Stimulated activated CD4-positive, alpha-beta T cell treated with anti-CD3 and anti-CD28 coated beads, Interleukin-2, amount 100 ng/mL, for 48 hours (primary cell): Measurements from ENCODE around the gene FSIP1.

ENCODE experiments used
- DNase-seq, 2 donors: peaks; one replicate each; pipeline ENCODE4 v3.0.0-alpha.2; 2020

The FSIP1 gene

DNA sequence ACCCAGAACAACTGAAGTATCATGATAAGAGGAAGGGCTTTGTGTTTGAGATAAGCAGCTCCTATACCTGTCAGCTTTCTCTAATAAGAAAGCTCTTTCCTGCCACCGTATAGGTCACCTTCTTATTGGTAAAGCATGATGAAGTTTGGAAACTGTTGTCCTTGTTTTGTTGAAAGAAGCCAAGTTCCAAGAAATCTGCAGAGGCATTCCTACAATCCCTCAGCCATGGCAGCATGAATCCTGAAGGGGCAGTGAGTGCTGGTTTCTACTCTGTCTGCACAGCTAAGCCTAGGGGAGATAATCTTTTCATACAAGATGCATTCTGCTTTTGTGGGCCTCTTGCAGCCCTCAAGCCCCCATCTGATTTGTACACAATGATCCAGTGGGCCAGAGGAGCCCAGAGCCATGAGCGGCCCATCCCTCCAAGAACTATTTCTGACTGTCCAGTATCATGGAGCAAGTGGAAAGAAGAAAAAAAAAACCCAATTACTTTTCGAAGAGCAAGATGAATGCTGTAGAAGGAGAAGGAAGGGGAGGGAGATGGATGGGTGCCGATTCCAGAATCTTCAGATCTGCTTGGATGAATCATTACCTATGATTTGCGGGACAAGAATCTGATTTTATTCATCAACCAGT lies 203.7 kb downstream of the FSIP1 start:
- no peak for DNase-seq

DNA sequence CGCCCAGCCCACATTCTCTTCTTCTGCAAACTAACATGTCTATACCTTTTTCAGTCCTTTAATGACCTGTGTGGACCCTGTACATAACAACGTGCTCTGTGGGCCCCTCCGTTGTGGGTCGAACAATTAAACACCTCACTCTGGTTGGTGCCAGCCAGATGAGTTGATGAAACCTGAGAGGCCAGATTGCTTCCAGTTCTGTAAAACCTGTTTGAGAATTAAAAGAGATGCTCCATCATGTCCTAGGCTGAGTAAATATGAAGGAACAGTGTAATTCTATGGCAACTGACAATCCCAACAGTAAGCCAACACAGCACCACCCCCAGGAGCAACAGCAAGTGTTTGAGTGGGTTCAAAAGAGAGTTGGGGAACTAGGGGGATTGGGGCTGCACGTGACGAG lies 207.5 kb downstream of the FSIP1 start:
- DNase-seq, result no peak

DNA sequence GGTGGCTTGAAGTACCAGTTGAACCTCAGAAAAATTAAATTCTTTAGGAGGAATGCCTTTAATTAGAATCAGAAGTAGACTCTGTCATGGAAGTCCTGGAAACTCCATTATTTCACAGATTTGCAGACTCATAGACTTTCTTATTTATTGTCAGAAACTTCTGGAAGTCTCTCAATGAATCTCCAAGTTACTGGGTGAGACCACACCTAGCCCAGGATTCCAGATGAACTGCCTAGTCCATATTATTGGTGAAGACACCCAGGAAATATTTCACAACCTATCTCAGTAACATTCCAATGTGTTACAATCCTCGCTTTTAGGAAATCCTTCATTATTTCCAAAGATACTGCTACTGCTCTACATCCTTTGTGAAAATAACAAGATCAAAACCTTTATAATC lies 208.2 kb downstream of the FSIP1 start:
- DNase-seq, result no peak

DNA sequence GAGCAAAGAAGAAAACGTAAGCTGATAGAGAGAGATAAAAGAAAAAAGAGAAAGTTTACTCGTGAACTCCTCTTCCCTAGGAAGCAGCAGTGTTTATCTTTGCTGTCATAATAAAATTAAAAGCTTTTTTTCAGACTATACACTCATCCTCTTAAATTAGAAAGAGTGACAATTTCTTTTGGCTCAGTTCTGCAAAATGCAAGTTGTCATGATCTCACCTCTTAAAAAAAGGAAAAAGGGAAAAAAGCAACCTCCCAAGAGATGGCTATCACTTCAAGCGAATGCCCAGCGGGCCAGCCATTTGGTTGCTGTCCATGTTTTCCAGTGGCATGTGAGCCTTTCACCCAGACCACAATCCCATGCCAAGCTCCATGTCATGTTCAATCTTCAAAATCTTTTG lies 208.8 kb downstream of the FSIP1 start:
- no peak for DNase-seq

DNA sequence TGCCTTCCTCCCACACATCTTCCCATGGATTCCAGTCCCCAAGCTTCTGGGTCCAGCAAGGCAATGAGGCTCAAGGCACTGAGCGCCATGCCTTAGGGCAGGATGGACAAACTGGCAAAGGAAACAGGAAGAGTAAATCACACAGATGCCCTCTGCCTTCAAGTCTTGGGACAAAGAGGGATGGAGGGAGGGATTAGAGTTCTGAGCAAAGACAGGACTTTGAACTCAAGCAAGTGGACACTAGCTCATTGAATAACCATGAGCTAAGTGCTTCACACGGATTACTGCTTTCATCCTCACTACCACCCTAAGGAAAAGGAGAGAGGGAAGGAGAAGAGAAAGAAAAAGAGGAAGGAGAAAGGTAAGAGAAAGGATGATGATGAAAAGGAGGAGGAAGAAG lies 209.4 kb downstream of the FSIP1 start:
- no peak for DNase-seq

DNA sequence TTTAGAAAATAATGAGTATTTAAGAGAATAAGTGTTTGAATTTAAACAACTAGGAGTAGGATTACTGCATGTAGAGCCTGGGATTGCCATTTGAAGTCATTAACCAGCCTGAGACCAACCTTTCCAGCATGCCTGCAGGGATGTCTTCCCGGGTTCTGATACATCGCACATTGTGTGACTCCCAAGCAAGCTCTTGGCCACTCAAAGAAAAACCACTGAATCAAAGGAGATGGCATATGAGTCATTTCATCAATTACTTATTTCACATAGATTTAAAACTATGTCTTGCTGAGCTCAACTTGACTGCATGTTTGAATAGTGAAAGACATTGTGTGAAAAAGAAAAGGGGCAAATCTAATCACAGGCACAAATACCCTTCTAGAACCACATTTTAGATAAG lies 216.8 kb downstream of the FSIP1 start:
- no peak for DNase-seq

DNA sequence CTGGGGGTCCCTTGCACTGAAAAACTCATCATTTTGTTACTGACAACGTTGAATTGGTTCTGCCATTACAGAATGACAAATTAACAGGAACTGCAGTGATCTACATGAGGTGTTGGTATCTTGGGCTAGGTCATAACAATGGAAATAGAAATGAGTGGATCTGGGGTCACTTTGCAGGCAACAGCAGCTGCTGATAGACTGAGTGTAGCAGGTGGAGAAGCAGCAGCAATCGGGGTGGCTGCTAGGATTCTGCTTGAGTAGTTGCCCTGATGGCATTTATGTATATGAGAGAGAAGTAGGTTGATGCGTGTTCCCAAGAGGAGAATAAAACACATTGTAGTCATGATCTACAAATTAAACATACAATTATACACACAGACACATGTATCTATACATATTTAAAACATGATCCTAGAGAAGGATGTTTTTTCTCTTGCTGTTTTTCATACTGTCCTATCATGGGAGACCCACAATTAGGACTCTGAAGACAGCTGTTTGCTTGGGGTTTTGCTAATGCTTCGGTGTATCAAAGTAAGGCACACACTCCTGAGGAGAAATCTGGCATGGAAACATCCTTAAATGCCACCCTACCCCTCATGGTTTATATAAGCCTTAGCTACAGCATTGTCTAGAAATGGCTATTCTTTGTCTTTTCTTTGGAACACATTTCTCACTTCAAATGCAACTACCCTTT lies 217.5 kb downstream of the FSIP1 start:
- DNase-seq, result no peak

DNA sequence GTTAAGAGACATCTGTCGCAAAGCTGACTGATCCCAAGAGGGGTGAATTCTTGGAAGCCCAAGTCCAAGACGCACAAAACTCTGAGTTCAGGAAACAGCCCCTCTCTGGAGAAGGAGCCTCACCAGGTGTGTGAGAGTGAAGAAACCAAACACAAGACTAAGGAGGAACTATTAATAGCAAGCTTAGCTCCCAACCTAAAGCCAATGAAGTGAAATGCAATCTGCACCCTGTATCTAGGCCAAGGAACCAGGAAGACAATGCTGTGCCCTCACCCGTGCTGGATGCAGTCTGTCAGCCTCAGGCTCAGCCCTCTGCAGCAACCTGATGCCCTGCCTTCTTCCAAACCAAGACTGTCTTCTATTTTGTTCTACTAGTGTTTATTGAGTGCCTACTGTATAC lies 224.2 kb downstream of the FSIP1 start:
- DNase-seq, result no peak

DNA sequence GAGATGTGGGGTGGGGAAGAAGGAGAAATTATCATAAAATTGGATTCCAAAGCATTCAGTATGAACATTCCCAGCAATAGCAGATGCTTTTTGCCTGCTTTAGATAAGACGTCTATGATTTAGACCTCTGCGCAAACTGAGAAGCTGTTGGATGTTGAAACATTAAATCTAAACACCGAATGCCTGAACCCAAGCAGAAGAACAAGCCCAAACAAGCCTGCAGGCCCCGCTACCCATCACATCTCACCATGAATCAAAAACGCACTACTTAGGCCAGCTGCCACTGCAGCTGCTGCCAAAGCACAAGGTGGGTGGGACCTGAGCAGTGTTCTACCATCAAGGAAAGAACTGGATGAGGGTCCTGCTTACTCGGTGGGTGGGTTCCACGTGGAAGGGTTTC lies 226.2 kb downstream of the FSIP1 start:
- no peak for DNase-seq

DNA sequence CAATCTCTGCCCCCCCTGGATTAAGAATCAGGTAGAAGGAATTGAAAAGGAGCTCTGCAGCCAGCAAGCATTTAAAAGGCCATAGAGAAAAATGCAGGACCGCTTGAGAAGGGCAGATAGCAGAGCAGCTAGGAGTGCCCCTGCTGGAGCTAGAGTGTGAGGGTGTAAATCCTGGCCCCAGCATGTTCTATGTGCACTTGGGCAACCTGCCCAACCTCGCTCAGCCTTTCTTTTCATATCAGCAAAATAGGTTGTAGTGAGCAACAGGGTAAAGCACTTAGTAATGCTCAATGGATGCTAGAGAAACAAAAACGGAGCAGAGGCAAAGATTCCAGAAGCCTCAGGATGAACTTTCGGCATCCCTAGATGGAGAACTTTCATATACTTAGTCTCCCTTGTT lies 226.8 kb downstream of the FSIP1 start:
- no peak for DNase-seq

DNA sequence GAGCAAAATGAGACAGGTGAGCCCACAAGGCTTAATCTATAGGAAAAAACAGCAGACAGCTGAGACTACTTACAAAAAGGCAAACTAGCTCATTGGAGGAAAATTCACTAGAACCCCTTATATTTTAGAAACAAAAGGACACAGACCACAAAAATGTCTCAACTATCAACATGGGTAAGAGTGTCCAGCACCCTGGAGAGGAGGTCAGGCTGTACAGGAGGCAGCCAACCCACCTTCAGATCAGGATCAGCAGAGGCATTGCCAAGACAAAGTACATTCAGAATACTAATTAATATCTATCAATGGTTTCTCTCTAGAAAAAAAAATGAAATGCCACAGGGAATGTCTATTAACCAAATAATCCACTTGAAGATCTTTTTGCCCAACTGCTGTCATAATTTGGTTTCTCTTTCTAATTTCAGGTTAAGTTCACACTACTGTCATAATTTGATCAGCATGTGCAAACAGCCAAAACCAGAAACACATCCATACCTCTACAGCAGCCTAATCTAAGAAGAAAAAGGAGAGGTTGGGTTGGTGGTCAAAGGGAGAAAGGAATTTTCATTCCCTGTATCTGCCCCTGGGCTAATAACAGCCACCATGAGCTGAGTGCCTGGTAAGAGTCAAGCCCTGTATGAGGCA lies 227.8 kb downstream of the FSIP1 start:
- no peak for DNase-seq

DNA sequence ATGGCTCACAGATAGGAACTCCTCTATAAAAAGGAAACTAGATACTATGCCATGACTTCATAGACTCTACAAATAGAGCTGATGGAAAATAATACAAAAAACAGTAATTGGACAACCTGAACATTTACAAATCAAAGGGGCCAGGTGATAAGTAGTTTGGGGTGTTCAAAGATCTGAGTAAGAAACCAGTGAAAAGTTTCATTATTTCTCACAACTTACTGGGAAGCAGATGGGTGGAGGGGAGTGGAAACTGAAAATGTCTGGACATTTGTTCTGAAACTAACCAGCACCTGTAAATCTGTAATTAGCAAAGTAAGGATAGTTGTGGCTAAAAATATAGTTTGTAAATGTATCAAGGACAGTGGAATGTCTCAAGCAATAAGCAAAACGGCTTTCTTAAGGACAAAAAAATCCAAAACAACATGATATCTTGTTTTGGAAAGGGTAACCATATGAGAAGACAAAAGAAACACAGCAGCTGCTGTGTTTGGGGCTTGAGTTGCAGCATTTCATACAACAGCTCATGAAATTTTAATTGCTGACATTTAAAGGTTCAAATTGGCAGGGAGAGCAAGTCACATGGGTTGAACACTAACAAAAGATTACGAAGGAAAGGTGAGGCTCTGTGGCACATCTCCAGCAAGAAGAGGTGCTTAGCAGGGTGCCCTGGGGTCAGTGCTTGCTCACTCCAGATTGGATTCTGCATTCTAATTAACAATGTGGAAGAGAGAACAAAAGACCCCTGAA lies 228.5 kb downstream of the FSIP1 start:
- DNase-seq, result no peak

DNA sequence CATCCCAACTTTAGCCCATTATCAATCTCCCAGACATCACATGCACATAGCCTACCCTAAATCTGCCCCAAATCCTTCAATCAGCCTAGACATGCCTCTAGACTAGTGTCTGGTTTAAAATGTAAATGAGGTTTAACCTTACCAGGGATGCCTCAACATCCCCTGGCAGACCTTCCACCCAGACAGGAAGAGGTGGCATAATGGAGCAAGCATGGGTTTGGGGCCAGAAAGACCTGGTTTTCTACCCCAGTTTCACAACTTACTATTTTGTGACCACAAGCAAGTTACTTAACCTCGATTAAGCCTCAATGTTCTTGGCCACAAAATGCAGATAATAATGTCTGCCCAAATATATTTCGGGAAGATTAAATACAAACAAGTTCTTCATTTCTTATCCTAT lies 230.1 kb downstream of the FSIP1 start:
- no peak for DNase-seq

DNA sequence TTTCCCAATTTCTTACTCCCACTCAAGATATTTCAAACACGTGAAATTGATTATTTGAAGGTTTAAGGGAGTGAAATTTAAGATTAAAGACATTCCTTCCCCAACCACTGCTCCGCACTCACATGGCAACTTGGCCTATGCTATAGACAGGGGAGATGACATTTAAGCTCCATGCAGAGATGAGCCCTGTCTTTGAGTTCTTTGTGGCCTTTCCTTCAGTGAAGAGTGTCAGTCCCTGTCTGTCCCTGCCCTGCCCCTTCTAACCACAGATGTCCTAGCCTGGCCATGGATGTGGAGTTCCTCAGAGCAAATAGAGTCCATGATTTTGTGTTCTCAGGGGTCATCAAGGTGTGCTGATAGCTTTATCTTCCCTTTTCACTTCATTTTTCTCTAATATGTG lies 231.2 kb downstream of the FSIP1 start:
- no peak for DNase-seq
